HG03571 (cell line): Measurements from ENCODE around the gene CACNA1A.

Experiments
- ATAC-seq: cut with Tn5 transposase; IDR thresholded peaks from one replicate; pipeline ENCODE4 v1.9.1; 2021; ENCODE audit not compliant: unreplicated experiment

Gene CACNA1A

GRCh38 chr19:13314761-13315160 is 191.5 kb downstream of the CACNA1A start:
- ATAC-seq = no peak

- no peak for ATAC-seq
These were observed 192.4 kb downstream of the CACNA1A start for GRCh38 chr19:13313875-13314274.

DNA sequence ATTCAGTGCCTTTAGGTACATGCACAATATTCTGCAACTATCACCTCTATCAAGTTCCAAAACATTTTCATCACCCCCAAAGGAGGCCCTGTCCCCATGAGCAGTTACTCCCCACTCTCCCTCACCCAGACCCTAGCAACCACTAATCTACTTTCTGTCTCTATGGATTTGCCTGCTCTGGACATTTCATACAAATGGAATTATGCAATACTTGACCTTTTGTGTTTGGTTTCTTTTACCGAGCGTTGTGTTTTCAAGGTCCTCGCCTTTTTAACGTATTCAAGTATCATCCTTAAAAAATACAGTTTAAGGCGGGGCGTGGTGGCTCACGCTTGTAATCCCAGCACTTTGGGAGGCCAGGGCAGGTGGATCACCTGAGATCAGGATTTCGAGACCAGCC is 196.4 kb downstream of the CACNA1A start:
- ATAC-seq = no peak

GRCh38 chr19:13303381-13304129 is 202.7 kb downstream of the CACNA1A start:
- ATAC-seq = no peak

GRCh38 chr19:13302526-13303270 is 203.6 kb downstream of the CACNA1A start:
- no peak for ATAC-seq

DNA sequence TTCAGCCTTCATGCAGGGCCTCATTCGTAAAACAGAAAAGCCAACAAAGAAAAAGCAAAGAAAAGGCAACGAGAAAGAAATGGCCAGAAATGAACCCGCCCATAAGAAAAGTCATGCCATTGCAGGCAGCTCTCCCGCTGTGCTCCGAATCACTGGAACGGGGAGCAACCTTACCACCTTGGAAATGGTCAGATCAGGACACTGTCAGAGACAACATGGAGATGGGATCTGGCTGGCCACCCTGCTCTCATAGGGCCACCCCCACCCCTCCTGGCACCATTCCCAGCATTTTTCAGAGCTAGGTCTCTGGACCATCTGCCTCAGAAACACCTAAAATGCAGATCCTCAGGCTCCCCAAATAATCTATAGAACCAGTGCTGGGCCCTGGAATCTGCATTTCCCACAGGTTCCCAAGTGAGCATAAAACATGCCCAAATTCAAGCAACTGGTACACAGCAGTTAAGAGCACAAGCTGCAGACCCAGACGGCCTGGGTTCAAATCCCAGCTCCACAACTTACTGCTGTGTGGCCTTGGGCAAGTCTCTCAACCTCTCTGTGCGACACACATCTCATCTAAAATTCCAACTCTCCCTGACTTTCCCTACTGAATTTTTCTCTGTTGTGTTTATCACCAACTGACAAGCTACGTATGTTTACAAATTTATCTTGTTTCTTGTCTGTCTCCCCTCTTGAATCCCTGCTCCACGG is 204.5 kb downstream of the CACNA1A start:
- ATAC-seq = no peak

DNA sequence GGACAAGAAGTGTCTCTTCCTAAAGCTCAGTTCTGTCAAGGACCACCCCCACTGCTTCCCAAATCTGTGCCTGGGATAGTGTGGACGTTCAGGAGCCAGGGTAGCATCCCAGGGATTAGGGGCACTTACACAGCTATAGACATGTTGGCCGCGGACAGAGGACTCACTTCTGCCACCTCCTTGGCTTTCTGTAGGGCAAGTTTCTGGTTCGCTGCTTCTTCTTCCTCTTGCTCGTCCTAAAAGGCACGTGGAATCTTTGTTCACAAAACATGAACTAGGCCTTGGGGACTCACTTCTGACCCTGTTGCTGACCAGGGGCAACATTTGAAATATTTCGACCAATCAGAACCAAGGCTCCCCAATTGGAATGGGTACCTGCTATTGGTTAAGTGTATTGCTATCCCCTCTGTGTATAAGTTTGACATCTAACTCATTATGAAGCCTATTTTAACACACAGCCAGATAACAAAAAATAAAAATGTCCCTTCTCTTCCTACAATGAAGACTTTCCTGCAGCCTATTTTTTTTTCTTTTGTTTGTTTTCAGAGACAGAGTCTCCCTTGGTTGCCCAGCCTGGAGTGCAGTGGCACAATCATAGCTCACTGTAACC is 205.8 kb downstream of the CACNA1A start:
- ATAC-seq = no peak

DNA sequence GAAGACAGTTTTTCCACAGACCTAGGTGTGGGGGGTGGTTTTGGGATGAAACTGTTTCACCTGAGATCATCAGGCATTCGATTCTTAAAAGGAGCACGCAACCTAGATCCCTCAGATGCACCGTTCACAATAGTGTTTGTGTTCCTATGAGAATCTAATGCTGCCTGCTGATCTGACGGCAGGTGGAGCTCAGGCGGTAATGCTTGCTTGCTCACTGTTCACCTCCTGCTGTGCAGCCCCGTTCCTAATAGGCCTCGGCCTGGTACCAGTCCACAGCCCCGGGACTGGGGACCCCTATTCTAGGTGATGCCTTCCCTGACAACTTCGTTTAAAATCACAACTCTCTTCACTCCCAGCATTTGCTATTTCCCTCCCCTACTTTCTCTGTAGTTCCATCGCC is 206.4 kb downstream of the CACNA1A start:
- no peak for ATAC-seq

DNA sequence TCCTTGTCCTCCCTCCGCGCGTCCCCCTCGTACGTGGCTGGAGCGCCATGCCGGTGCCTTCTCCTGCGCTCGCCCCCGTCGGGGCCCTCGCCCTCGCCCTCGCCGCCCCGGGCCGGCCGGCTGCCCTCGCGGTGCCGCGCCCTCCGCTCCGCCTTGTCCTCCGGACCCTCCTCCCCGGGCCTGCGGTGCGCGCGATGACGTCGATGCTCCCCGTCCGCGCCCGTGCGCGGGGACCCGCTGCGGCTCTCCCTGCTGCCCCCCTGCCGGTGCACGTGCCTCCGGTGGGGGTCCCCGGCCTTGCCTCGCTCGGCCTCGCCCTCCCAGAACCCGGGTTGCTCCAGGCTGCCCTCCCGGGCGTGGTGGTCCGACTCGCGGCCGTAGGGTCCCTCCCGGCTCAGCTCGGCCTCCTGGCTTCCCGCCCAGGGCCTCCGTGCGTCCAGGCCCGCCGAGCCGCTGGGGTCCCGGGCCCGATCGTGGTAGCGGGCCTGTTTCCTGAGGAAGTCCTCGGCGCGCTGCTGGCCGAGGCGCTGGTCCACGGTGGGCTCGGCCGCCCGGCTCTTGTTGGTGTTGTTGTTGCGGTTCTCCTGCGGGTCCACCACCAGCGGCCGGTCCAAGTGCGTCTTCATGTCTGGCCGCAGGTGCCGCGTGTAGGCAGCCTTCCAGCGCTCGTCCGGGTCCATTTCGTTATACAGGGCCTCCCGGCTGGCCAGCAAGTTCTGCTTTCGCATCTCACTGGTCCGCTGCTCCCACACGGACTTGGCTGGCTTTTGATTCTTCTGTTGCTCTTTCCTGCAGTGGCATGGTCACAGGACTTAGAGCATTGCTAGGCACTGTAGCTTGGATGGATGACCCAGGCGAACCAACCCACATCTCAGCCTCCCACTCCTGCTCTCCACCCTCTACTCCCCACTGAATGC is 207.5 kb downstream of the CACNA1A start:
- no peak for ATAC-seq

DNA sequence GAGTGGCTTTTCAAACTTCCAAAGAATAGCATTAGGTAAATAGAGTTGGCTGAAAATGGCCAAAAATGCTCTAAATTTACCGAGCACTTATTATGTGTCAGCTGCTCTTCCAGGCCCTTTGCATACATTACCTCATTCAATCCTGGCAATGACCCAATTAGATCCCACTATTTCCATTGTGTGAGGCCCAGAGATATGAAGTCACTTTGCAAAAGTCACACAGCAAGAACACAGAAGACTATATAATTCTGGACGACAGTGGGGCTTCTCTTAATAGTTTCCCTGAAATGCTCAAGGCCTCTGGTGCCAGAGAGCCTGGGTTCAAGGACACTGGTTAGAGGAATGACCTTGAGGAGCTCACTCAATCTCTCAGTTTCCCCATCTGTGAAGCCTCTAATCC is 209.3 kb downstream of the CACNA1A start:
- ATAC-seq = no peak

DNA sequence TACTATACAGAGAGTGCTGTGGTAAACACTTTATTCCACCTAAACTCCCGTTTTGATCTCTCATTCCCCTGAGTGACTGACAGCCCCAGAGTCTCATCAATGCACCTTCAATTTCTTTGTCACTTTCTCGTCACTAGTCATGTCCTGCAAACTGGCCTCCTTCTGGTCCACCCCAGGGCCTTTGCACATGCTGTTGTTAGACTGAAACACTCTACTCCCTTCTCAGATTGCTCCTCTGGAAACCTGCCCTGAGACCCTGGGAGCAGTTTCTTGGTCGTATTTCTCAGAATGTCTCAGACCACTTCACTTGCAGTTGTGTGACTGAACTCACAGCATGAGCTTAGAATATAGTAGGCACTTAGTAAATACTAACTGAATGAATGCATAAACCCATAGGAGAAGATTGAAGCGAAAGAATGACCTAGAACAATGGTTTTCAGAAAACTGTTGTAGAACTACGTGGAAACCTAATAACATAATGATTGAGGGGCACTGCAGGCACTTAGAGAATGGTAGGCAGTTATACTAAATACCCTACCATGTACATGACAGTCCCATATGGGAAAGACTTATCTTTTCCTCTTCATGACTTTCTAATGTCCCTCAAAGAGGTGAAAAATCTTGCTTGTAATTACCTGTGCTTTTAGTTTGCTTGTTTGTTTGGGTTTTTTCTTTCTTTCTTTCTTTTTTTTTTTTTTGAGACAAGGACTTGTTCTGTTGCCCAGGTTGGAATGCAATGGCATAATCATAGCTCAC is 211.3 kb downstream of the CACNA1A start:
- ATAC-seq = no peak

GRCh38 chr19:13291913-13292312 is 214.4 kb downstream of the CACNA1A start:
- ATAC-seq = no peak

- no peak for ATAC-seq
These were observed 215.5 kb downstream of the CACNA1A start for GRCh38 chr19:13290741-13291140.

GRCh38 chr19:13289295-13289694 is 217.0 kb downstream of the CACNA1A start:
- ATAC-seq = no peak

DNA sequence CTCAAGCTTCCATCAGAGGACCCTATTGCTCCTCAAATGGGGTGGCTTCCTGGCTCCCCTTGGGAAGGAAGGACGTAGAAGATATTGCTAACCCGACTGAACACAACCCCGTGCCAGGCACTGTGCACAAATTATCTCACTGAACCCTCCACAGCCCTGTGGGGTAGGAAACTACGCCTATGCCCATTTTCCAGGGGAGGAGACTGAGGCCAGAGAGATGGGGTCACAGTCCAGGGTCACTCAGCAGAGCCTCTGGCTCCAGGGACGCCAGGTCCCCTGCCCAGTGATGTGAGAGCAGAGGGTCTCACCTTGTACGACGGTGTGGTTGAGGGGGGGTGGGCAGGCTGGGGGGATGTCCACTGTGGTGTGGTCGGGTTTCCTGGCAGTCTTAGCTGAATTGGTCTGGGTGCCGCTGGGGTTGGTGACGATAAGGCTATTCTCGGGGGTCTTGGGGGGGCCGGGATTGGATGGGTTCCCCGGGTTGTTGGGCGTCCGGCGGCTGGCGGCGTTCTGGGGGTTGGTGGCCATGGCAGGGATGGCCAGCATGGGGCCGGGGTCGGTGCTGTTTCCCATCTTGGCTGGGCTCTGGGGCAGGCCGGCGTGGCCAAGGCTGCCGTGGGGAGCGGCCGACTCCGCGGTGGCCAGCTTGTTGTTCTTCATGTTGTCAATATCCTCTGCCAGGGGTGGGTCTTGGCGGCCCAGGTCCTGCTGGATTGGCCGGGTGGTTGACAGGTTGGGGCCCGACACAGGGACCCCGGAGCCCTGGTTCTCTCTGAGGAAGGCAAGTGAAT is 219.9 kb downstream of the CACNA1A start:
- ATAC-seq = no peak

DNA sequence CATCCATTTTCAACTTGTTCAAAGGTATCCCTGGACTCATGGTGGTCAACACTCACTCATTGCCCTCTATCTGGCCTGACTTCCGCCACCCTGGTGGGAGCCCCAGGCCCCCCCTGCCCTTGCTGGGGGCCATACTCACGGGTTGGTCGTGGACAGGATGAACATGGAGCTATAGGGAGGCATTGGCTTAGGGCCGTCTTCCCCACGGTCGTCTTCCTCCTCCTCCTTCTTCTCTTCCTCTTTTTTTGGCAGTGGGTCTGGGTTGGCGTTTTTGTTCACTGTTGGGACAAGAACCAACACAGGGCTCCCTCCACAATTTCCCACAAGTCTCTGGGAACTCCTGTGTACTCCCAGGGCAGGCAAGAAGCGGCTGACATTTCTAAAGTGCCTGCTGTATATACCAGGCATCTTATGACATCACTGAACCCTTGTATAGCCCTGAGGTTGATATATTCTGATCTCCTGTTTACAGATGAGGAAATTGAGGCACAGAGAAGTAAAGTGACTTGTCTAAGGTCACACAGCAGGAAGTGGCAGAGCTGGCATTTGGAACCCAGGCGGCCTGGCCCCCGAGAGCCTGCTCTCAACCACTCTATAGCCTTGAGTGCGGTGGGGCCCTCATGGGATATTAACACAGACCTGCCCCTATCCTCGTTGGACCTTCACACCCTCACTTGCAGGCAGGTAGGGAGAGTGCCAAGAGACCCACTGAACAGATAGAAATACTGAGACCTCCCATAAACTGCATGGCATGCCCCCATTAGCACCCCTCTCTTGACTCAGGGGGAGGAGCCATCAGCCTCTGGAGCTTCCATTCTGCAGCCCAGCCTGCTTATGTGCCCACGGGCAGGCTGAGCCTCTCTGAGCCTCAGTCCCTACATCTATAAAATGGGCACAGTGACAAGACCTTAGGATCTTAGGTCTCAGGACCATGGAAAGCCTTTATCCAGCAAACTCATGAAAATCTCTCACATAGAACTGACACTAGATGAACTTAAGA is 221.1 kb downstream of the CACNA1A start:
- ATAC-seq = no peak

GRCh38 chr19:13283871-13284270 is 222.4 kb downstream of the CACNA1A start:
- ATAC-seq = no peak
